AG09319 (cell line): Measurements from ENCODE around the gene AFDN.
"Not testable (repeated sequence)": the region's sequence is repeated elsewhere in the genome, so short reads cannot be mapped to it uniquely, and the experiment has no call there.

Source experiments
- DNase-seq: peaks from one replicate; pipeline ENCODE4 v3.0.0-alpha.2; 2010; ENCODE audit warnings: low read depth; ENCODE audit errors: extremely low read depth
- TF ChIP-seq, protein P1 (sequence below): IDR thresholded peaks from 2 replicates; pipeline ENCODE4 v1.5.1; 2011; ENCODE audit warnings: low read depth, mild to moderate bottlenecking, inconsistent platforms, low read length, moderate library complexity

Gene AFDN

DNA sequence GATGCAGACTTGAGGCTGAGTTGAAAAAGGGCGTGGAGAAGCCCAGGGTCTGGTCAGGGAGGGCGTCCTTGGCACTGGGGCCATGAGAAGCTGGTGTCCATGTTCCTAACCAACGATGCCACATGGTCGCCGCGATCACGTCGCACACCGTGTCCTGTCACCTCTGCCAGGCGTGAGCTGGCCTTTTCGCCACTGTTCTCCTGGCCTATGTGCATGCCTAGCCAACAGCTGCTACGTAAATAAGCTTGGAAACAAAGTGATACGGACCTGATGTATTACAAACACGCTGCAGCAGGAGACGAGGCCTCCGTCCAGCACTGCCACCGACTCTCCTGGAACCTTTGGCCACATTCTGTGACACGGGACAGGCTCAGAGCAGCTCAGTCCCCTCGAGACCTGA is 148.7 kb downstream of the AFDN start:
- TF ChIP-seq, protein P1, sequence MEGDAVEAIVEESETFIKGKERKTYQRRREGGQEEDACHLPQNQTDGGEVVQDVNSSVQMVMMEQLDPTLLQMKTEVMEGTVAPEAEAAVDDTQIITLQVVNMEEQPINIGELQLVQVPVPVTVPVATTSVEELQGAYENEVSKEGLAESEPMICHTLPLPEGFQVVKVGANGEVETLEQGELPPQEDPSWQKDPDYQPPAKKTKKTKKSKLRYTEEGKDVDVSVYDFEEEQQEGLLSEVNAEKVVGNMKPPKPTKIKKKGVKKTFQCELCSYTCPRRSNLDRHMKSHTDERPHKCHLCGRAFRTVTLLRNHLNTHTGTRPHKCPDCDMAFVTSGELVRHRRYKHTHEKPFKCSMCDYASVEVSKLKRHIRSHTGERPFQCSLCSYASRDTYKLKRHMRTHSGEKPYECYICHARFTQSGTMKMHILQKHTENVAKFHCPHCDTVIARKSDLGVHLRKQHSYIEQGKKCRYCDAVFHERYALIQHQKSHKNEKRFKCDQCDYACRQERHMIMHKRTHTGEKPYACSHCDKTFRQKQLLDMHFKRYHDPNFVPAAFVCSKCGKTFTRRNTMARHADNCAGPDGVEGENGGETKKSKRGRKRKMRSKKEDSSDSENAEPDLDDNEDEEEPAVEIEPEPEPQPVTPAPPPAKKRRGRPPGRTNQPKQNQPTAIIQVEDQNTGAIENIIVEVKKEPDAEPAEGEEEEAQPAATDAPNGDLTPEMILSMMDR: no peak
- DNase-seq: no peak

DNA sequence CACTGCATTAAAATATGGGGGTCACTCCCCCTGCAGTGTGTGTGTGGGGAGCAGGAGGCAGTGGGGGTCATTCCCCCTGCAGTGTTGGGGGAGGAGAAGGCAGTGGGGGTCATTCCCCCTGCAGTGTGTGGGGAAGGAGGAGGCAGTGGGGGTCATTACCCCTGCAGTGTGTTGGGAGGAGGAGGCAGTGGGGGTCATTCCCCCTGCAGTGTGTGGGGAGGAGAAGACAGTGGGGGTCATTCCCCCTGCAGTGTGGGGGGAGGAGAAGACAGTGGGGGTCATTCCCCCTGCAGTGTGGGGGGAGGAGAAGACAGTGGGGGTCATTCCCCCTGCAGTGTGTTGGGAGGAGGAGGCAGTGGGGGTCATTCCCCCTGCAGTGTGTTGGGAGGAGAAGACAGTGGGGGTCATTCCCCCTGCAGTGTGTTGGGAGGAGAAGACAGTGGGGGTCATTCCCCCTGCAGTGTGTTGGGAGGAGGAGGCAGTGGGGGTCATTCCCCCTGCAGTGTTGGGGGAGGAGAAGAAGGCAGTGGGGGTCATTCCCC is 149.5 kb downstream of the AFDN start:
- DNase-seq: not testable (repeated sequence)

DNA sequence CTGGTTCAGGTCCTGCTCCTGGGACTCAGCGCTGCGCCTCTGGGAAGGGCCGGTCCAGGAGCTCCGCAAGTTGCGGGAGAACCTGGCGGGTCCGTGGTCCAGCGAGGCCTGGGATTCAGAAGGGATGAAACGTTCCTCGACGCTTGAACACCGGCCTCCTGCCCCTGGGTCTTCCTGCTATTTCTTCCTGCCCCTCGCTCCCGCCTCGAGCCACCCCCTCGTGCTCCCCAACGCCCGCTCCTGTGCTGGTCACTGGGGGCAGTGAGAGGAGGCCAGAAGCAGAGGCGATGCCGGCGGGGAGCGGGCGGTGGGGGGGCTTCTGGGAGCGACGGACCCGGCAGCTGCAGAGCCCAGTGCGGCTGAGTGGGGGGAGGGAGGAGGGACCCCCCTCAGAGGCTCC is 150.0 kb downstream of the AFDN start:
- TF ChIP-seq, protein P1: no peak
- no peak for DNase-seq

DNA sequence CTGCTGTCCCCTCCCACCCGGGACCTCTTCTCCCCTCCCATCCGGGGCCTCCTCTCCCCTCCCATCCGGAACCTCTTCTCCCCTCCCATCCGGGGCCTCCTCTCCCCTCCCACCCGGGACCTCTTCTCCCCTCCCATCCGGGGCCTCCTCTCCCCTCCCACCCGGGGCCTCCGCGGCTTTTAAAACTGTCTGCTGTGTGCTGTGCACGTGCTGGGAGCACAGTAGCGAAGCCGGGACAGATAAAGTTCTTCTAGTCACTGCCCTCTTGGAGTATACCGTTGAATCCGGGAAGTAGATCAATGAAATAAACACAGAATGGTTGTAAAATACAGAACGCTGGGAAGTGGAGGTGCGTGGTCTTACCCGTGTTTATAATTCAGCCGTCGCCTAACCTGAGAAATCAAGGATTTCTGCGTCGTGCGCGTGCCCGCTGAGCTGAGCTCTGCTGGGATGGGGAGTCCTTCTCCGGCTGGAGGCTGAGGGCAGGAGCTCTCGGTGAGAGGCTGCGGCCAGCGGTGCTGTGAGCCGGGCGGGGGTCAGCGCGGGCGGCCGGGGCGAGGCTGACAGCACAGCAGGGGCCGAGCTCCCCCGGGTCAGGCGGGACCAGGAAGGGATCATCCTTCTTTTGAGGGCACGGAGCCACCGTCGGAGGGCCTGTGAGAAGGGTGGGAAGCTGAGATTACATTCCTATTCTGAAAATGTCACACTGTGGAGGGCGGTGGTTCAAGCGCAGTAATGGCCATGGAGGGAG is 151.2 kb downstream of the AFDN start:
- TF ChIP-seq, protein P1: no peak
- DNase-seq: no peak

DNA sequence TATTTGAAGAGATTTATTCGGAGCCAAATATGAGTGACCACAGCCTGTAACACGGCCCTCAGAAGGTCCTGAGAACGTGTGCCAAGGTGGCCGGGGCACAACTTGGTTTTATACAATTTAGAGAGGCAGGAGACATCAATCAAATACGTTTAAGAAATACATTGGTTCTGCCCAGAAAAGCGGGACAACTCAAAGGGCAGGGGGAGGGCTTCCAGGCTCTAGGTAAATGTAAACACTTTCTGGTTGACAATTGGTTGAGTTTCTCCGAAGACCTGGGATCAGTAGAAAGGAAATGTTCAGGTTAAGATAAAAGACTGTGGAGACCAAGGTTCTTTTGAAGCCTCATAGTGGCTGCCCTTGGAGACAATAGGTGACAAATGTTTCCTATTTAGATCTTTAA is 151.9 kb downstream of the AFDN start:
- TF ChIP-seq, protein P1: no peak
- DNase-seq: no peak

DNA sequence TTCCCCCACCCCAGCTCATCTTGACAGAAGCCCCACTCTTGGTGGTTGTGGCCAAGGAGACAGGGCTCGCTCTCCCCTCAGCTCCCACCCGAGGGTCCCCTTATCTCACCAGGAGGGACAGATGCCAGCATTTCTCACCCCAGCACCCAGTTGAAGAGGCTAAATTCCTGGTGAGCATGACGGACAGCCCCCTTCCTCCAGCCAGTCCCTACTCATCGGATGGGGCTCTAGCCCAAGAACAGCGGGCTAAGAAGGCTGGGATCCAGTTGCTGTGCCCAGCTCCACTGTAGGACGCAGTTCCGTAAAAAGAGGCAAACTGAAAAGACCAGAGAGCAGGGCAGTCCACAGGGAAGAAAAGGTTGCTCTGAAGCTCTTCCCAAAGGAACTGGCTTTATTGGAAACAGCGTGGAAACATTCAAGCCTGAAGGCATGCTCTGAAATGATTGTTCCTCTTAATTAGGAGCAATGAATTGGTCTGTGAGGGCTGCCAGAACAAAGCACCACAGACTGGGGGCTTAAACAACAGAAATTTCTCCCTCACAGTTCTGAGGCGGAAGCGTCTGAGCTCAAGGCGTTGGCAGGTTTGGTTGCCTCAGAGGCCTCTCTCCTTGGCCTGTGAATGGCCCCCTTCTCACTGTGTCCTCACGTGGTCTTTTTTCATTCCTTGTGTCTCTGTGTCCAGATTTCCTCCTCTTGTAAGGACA is 152.9 kb downstream of the AFDN start:
- DNase-seq: no peak
- TF ChIP-seq, protein P1: no peak

DNA sequence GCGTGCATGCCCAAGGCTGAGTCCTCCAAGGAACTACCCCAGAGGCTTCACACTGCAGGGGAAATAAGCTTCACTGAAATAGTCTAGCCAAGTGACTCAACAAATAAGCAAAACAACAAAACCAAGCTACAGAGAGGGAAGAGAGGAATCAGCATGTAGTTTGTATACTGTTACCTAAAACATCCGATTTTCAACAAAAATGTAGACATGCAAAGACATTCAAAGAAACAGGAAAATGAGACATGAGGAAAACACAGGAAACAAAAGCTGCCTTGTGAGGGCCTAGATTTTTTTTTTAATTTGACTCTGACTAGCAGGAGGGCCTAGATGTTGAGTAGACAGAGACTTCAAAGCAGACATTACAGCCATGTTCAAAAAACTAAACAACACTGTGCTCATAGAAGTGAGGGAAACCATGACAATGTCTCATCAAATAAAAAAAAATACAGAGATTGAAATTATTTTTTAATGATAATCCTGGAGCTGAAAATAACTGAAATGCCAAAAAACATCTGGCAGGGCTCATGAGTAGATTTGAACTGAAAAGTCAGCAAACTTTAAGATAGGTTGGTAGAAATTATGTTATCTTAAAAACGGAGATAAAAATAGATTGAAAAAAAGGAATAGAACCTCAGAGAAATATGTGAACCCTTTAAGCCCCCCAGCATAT is 154.3 kb downstream of the AFDN start:
- DNase-seq: no peak
- TF ChIP-seq, protein P1: no peak
